Measurements from ENCODE around the gene BMP8B.
A peak's percentile ranks its signal among the peaks of the same experiment; 100 is the strongest.
"Not testable (repeated sequence)": the region's sequence is repeated elsewhere in the genome, so short reads cannot be mapped to it uniquely, and the experiment has no call there.

The BMP8B gene

GRCh38 chr1:39808784-39809517, 20.3 kb upstream of the BMP8B start:
- no peak for DNase-seq (ENCODE audit: low read depth)

GRCh38 chr1:39805385-39805784, 16.7 kb upstream of the BMP8B start:
- DNase-seq (ENCODE audit: low read depth): no peak

- DNase-seq (ENCODE audit: low read depth): no peak
Measured at GRCh38 chr1:39802496-39803260, 14.0 kb upstream of the BMP8B start.

- no peak for DNase-seq (ENCODE audit: low read depth)
Measured at GRCh38 chr1:39800471-39800835, 11.8 kb upstream of the BMP8B start.

GRCh38 chr1:39799770-39800470, 11.3 kb upstream of the BMP8B start:
- peak; percentile 61 for DNase-seq (ENCODE audit: low read depth)

GRCh38 chr1:39798859-39799769, 10.4 kb upstream of the BMP8B start:
- peak; percentile 12 for DNase-seq (ENCODE audit: low read depth)

- no peak for DNase-seq (ENCODE audit: low read depth)
Measured at GRCh38 chr1:39795651-39796050, 7.0 kb upstream of the BMP8B start.

GRCh38 chr1:39791838-39792237, 3.2 kb upstream of the BMP8B start:
- DNase-seq (ENCODE audit: low read depth): no peak

GRCh38 chr1:39789571-39790110, 976 bp upstream of the BMP8B start:
- DNase-seq (ENCODE audit: low read depth): no peak

- no peak for DNase-seq (ENCODE audit: low read depth)
Measured at GRCh38 chr1:39788426-39788757, 273 bp downstream of the BMP8B start.

GRCh38 chr1:39787964-39788363, 701 bp downstream of the BMP8B start:
- DNase-seq (ENCODE audit: low read depth): not testable (repeated sequence)

GRCh38 chr1:39787468-39787867, 1.2 kb downstream of the BMP8B start:
- no peak for DNase-seq (ENCODE audit: low read depth)

- DNase-seq (ENCODE audit: low read depth): not testable (repeated sequence)
Measured at GRCh38 chr1:39787108-39787375, 1.6 kb downstream of the BMP8B start.

- DNase-seq (ENCODE audit: low read depth): not testable (repeated sequence)
Measured at GRCh38 chr1:39786303-39787107, 2.2 kb downstream of the BMP8B start.

GRCh38 chr1:39782685-39783084, 6.0 kb downstream of the BMP8B start:
- DNase-seq (ENCODE audit: low read depth): not testable (repeated sequence)

GRCh38 chr1:39782103-39782502, 6.6 kb downstream of the BMP8B start:
- DNase-seq (ENCODE audit: low read depth): no peak

- DNase-seq (ENCODE audit: low read depth): no peak
Measured at GRCh38 chr1:39781349-39781715, 7.3 kb downstream of the BMP8B start.

GRCh38 chr1:39779821-39780220, 8.8 kb downstream of the BMP8B start:
- DNase-seq (ENCODE audit: low read depth): no peak

GRCh38 chr1:39779137-39779536, 9.5 kb downstream of the BMP8B start:
- no peak for DNase-seq (ENCODE audit: low read depth)

GRCh38 chr1:39778463-39779099, 10.1 kb downstream of the BMP8B start:
- DNase-seq (ENCODE audit: low read depth): not testable (repeated sequence)

GRCh38 chr1:39777896-39778295, 10.8 kb downstream of the BMP8B start:
- DNase-seq (ENCODE audit: low read depth): not testable (repeated sequence)
